ENCODE results near the gene TMEM178B.

DNA sequence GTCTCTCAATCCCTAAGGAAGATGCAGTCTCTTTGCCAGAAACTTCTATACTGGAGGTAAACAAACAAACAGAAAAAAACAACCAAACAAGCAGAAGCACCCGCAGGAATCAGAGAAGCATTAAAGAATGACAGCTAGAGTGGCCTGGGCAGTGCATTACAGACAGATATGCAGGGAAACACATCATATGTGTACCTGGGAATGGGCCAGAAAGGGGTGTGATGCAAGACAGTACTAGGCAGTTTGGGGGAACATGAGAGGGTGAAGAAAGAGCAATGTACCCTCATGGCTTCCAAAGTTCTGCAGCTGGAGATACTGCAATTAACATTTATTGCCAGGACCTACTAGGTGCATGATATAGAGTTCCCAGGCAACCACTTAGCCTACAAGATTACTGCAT, 177.3 kb downstream of the TMEM178B start:
- TF ChIP-seq POLR2AphosphoS5 (IDR thresholded peaks at IDR 0.05; ENCODE audit: borderline replicate concordance, low read depth, low read length) = no peak
- TF ChIP-seq EZH2 (IDR thresholded peaks at IDR 0.05) = no peak
- no peak for TF ChIP-seq FOXP2 (optimal IDR thresholded peaks at IDR 0.05; ENCODE audit: control extremely low read depth, extremely low read length, insufficient read depth)
